LNCAP (cell line): ENCODE results near the gene IL17REL.

ENCODE experiments used
- TF ChIP-seq, protein P1 (sequence below): fragments of 450-650 bp; IDR thresholded peaks from 2 replicates; pipeline ENCODE4 v1.5.1; 2017; ENCODE audit warnings: mild to moderate bottlenecking

Gene IL17REL

DNA sequence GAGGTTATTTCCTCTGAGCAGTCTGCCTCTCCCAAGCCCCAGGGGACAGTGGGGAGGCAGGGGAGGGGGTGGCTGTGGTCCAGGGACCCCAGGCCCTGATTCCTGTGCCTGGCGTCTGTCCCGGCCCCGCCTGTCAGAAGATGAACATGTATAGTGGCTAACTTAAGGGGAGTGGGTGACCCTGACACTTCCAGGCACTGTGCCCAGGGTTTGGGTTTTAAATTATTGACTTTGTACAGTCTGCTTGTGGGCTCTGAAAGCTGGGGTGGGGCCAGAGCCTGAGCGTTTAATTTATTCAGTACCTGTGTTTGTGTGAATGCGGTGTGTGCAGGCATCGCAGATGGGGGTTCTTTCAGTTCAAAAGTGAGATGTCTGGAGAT, 48.9 kb downstream of the IL17REL start:
- TF ChIP-seq, protein P1, sequence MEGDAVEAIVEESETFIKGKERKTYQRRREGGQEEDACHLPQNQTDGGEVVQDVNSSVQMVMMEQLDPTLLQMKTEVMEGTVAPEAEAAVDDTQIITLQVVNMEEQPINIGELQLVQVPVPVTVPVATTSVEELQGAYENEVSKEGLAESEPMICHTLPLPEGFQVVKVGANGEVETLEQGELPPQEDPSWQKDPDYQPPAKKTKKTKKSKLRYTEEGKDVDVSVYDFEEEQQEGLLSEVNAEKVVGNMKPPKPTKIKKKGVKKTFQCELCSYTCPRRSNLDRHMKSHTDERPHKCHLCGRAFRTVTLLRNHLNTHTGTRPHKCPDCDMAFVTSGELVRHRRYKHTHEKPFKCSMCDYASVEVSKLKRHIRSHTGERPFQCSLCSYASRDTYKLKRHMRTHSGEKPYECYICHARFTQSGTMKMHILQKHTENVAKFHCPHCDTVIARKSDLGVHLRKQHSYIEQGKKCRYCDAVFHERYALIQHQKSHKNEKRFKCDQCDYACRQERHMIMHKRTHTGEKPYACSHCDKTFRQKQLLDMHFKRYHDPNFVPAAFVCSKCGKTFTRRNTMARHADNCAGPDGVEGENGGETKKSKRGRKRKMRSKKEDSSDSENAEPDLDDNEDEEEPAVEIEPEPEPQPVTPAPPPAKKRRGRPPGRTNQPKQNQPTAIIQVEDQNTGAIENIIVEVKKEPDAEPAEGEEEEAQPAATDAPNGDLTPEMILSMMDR = no peak

DNA sequence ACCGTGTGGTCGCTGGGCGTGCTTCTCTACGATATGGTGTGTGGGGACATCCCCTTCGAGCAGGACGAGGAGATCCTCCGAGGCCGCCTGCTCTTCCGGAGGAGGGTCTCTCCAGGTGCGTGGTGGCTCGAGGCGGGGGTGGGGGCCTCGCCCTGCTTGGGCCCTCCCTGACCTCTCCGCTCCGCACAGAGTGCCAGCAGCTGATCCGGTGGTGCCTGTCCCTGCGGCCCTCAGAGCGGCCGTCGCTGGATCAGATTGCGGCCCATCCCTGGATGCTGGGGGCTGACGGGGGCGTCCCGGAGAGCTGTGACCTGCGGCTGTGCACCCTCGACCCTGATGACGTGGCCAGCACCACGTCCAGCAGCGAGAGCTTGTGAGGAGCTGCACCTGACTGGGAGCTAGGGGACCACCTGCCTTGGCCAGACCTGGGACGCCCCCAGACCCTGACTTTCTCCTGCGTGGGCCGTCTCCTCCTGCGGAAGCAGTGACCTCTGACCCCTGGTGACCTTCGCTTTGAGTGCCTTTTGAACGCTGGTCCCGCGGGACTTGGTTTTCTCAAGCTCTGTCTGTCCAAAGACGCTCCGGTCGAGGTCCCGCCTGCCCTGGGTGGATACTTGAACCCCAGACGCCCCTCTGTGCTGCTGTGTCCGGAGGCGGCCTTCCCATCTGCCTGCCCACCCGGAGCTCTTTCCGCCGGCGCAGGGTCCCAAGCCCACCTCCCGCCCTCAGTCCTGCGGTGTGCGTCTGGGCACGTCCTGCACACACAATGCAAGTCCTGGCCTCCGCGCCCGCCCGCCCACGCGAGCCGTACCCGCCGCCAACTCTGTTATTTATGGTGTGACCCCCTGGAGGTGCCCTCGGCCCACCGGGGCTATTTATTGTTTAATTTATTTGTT, 49.6 kb downstream of the IL17REL start:
- TF ChIP-seq, protein P1 = no peak

DNA sequence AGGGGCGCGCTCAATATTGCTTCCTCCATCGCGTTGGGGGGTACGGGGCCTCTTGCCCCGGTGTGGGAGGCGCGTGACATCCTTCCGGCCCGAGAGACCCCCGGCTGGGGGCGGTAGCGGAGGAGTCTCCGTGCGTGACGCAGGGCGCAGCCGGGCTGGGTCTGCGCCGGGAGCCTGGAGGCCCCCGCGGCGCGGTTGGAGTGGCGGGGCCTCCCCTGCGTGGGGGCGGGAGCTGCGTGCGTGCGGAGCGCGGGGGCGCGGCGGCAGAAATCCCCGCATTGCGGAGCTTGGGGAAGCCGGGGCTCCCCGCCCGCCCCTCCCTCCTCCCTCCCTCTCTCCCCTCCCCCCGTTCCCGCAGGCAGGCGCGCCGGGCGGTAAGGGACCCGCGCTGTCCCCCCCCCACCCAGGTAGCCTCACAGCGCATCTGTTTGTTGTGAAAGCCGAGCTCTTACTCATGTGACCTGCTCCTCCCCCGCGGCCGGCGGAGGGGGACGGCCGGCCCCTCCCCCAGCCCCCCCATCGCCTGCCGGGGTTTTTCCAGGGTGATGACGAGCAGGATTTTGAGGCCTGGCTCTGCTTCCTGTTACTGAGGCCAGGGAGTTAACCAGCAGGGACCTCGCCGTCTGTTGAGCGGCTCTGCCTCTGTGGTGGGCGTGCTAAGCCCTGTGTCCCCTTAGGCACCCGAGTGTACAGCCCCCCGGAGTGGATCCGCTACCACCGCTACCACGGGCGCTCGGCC, 50.4 kb downstream of the IL17REL start:
- TF ChIP-seq, protein P1 = no peak

DNA sequence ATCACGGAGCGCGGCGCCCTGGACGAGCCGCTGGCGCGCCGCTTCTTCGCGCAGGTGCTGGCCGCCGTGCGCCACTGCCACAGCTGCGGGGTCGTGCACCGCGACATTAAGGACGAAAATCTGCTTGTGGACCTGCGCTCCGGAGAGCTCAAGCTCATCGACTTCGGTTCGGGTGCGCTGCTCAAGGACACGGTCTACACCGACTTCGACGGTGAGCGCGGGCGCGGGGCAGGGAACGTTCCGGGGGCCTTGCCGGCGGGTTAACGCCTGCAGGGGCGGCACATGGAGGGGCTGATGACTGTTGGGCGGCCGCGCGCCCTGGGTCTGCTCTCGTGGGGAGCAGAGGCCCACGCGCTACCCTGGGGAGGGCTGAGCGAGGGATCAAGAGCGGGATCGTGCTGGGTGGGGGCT, 51.0 kb downstream of the IL17REL start:
- TF ChIP-seq, protein P1 = no peak

DNA sequence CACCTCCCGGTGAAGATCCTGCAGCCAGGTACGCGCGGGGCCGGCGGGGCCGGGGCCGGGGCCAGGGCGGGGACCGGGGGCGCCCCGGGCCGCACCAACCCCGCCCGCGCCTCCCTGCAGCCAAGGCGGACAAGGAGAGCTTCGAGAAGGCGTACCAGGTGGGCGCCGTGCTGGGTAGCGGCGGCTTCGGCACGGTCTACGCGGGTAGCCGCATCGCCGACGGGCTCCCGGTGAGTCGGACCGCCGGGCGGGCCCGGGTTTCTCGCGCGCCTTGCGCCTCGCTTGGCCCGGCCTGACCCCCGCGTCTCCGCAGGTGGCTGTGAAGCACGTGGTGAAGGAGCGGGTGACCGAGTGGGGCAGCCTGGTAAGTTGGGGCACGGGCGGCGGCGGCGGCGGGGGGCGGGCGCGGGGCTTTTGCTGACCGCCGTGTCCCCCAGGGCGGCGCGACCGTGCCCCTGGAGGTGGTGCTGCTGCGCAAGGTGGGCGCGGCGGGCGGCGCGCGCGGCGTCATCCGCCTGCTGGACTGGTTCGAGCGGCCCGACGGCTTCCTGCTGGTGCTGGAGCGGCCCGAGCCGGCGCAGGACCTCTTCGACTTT, 51.5 kb downstream of the IL17REL start:
- TF ChIP-seq, protein P1 = no peak

DNA sequence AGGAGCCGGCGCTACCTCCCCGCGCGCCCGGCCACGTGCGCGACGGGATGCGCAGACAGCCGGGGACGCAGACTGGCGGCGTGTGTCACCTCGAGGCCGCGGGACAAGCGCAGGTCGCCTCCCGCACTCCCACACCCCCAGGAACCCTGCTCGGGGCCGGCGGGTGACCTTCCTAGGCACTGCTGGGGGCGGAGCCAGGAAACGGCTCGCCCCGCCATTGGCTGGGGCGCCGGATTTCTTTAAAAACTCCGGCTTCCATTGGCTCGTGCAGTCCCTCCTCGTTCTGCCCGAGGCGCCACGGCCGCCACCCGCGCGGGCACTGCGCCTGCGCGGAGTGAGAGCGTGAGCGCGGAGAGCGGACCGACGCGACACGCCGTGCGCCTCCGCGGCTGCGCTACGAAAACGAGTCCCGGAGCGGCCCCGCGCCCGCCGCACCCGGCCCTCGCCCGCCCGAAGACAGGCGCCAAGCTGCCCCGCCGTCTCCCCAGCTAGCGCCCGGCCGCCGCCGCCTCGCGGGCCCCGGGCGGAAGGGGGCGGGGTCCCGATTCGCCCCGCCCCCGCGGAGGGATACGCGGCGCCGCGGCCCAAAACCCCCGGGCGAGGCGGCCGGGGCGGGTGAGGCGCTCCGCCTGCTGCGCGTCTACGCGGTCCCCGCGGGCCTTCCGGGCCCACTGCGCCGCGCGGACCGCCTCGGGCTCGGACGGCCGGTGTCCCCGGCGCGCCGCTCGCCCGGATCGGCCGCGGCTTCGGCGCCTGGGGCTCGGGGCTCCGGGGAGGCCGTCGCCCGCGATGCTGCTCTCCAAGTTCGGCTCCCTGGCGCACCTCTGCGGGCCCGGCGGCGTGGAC, 52.2 kb downstream of the IL17REL start, which contains the start of gene PIM3:
TSS of gene PIM3 (plus strand) at position 614 of the 846 bp plus-strand sequence. CDS start at position 790, 176 bp downstream.
- TF ChIP-seq, protein P1 = no peak

DNA sequence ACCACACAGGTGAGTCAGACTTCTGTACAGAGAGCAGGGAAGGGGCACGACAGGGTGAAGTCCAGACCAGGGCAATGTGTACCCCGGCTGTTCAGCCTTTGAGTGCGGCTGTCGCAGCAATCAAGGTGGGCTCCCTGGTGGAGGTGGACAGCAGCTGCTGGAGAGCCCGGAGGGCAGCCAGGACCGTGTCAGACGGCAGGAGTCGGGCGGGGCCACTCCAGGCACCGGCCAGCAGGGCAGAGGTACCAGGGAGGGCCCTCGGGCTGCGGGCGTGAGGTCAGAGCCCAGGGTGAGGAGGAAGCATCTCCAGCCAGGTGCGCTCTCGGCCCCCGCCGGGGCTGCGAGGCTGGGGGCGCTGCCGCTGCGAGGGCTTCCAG, 52.8 kb downstream of the IL17REL start:
- TF ChIP-seq, protein P1 = no peak
